HepG2 (cell line): ENCODE data around the gene EPG5. TPM values are rescaled to one million over a fixed set of nuclear protein-coding genes. Genes with fewer than 3 reads are reported as not detected.
A peak's percentile ranks its signal among the peaks of the same experiment; 100 is the strongest.

Experiments
- FOXC1 ChIP-seq: sonication (generic); formaldehyde crosslinking; IDR thresholded peaks from 2 replicates; pipeline ENCODE4 v1.8.0; 2022; ENCODE audit warnings: mild to moderate bottlenecking, missing genetic modification reagents, borderline replicate concordance
- REXO4 ChIP-seq: sonication (generic); formaldehyde crosslinking; IDR thresholded peaks from 2 replicates; pipeline ENCODE4 v1.8.0; 2022; ENCODE audit warnings: missing genetic modification reagents, mild to moderate bottlenecking, borderline replicate concordance
- SP4 ChIP-seq: sonication (generic); formaldehyde crosslinking; IDR thresholded peaks from 2 replicates; pipeline ENCODE4 v1.8.1; 2023; ENCODE audit warnings: mild to moderate bottlenecking, missing genetic modification reagents
- ZNF101 ChIP-seq: sonication (generic); formaldehyde crosslinking; IDR thresholded peaks from 2 replicates; pipeline ENCODE4 v1.4.0; 2020; ENCODE audit warnings: mild to moderate bottlenecking, low read depth, missing genetic modification reagents, borderline replicate concordance
- ZNF276 ChIP-seq: sonication (generic); formaldehyde crosslinking; IDR thresholded peaks from 2 replicates; pipeline ENCODE4 v1.4.0; 2020; ENCODE audit warnings: mild to moderate bottlenecking, low read depth, missing genetic modification reagents
- ZNF569 ChIP-seq: sonication (generic); formaldehyde crosslinking; IDR thresholded peaks from 2 replicates; pipeline ENCODE4 v1.5.0; 2020; ENCODE audit warnings: mild to moderate bottlenecking, missing genetic modification reagents, moderate library complexity, borderline replicate concordance
- ZNF605 ChIP-seq: sonication (generic); formaldehyde crosslinking; IDR thresholded peaks from 2 replicates; pipeline ENCODE4 v1.8.0; 2022; ENCODE audit warnings: mild to moderate bottlenecking, missing genetic modification reagents
- polyA plus RNA-seq, 8 experiments: library from polyadenylated mRNA; depleted of rRNA in 3 of 8; stranded (reverse) in 7 of 8; unstranded in 1 of 8; fragments of >200 nt; fragmentation: Illumina TruSeq in 4 of 8; extraction: Trizol in 4 of 8; gene quantifications; 2 replicates each; pipeline versions ENCODE4 v1.2.1 to v1.2.3, GENCODE V29; 2011 to 2016; ENCODE audit warnings: low read depth in 4 of 8, missing spikeins in 1 of 8, mixed read lengths in 1 of 8; ENCODE audit not compliant: insufficient read depth in 1 of 8
- total RNA-seq, 5 experiments: library from RNA; depleted of rRNA; stranded (reverse); fragments of >200 nt; fragmentation: Illumina TruSeq; extraction: Trizol; gene quantifications; 2 replicates each; pipeline ENCODE4 v1.2.3, GENCODE V29; 2016; ENCODE audit warnings: low read depth in 1 of 5
- TF ChIP-seq, protein P1 (sequence below): IDR thresholded peaks from 2 replicates; pipeline ENCODE4 v1.6.1; 2016; ENCODE audit warnings: missing biosample characterization, missing genetic modification reagents, low read depth
- TF ChIP-seq, protein P2 (sequence below): sonication (generic); formaldehyde crosslinking; IDR thresholded peaks from 2 replicates; pipeline ENCODE4 v1.5.0; 2020; ENCODE audit warnings: missing genetic modification reagents
- TF ChIP-seq, protein P3 (sequence below): sonication (generic); formaldehyde crosslinking; IDR thresholded peaks from 2 replicates; pipeline ENCODE4 v1.5.1; 2020; ENCODE audit warnings: missing genetic modification reagents, mild to moderate bottlenecking, borderline replicate concordance
- TF ChIP-seq, protein P4 (sequence below): sonication (generic); formaldehyde crosslinking; IDR thresholded peaks from 2 replicates; pipeline ENCODE4 v1.4.0; 2020; ENCODE audit warnings: mild to moderate bottlenecking, missing genetic modification reagents
- TF ChIP-seq, protein P5 (sequence below), 2 experiments: sonication (generic) in 1 of 2; formaldehyde crosslinking in 1 of 2; IDR thresholded peaks; 2 replicates each; pipeline versions ENCODE4 v1.4.0 to v1.6.1; 2016 to 2020; ENCODE audit warnings: borderline replicate concordance in 1 of 2, low read depth in 1 of 2, mild to moderate bottlenecking in 1 of 2, missing genetic modification reagents in 1 of 2

The EPG5 gene
- total and polyA plus RNA-seq, 2 of the 13 experiments (the other 11 are each of a cell fraction or from before 2014, with no cell fraction given), result 6.7 to 9.3 TPM

DNA sequence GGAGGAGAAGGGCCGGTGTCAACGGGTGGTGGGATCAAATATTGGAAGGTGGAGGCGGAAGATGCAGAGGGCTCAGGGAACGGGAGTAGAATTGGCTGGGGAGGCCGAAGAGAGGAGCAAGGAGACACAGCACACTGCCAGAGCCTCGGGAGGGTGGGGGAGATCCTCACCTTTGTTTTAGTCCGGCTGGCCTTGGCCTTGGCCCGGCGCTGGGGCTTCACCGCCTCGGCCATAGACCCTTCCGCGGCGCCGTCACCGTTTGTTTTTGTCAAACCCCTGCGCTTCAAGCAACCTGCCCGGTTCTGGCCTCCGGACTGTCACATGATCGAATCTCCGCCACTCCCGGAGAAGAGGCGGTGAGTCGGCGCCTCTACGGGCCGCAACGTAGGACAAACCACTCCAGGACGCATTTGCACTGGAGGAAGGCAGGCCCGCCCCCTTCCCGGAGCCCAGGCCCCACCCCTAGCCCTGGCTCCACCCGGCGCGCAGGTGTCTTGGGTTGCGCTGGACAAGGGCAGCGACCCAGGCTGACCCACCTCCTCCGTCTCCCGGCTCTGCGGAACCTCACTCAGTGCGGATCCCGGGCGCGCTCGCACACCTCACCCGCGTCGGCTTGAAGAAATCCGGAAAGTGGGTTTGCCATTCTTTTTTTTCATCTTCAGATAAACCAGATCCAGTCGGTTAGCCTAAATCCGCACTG, at the start of gene EPG5 (continued):
- TF ChIP-seq, protein P1, sequence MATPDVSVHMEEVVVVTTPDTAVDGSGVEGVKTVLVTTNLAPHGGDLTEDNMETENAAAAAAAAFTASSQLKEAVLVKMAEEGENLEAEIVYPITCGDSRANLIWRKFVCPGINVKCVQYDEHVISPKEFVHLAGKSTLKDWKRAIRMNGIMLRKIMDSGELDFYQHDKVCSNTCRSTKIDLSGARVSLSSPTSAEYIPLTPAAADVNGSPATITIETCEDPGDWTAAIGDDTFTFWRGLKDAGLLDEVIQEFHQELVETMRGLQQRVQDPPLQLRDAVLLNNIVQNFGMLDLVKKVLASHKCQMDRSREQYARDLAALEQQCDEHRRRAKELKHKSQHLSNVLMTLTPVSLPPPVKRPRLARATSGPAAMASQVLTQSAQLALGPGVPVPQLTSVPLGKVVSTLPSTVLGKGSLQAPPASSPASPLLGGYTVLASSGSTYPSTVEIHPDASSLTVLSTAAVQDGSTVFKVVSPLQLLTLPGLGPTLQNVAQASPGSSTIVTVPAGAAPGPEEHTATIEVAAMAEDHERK (CRISPR knock-in tag), result no peak
- TF ChIP-seq ZNF605 (CRISPR knock-in tag) (peak; percentile 11; the same call in 1 of the 2 replicates), SP4 (peak; percentile 96), FOXC1 (CRISPR knock-in tag) (peak; percentile 72; the same call in 1 of the 2 replicates), REXO4 (no peak), ZNF569 (CRISPR knock-in tag) (no peak), ZNF101 (no peak), ZNF276 (no peak)
- TF ChIP-seq, protein P2, sequence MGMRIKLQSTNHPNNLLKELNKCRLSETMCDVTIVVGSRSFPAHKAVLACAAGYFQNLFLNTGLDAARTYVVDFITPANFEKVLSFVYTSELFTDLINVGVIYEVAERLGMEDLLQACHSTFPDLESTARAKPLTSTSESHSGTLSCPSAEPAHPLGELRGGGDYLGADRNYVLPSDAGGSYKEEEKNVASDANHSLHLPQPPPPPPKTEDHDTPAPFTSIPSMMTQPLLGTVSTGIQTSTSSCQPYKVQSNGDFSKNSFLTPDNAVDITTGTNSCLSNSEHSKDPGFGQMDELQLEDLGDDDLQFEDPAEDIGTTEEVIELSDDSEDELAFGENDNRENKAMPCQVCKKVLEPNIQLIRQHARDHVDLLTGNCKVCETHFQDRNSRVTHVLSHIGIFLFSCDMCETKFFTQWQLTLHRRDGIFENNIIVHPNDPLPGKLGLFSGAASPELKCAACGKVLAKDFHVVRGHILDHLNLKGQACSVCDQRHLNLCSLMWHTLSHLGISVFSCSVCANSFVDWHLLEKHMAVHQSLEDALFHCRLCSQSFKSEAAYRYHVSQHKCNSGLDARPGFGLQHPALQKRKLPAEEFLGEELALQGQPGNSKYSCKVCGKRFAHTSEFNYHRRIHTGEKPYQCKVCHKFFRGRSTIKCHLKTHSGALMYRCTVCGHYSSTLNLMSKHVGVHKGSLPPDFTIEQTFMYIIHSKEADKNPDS (CRISPR knock-in tag), result no peak
- TF ChIP-seq, protein P3, sequence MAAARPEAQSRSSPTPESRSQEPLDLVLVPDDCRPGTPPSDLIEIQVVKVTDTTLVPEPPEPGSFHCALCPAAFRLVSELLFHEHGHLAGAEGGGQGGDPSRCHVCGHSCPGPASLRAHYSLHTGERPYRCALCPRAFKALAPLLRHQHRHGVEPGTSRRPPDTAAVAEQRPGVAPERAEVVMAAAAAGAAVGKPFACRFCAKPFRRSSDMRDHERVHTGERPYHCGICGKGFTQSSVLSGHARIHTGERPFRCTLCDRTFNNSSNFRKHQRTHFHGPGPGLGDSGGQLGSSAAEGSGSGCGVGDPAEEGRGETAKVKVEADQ, result peak; percentile 80; the same call in 1 of the 2 replicates
- TF ChIP-seq, protein P4, sequence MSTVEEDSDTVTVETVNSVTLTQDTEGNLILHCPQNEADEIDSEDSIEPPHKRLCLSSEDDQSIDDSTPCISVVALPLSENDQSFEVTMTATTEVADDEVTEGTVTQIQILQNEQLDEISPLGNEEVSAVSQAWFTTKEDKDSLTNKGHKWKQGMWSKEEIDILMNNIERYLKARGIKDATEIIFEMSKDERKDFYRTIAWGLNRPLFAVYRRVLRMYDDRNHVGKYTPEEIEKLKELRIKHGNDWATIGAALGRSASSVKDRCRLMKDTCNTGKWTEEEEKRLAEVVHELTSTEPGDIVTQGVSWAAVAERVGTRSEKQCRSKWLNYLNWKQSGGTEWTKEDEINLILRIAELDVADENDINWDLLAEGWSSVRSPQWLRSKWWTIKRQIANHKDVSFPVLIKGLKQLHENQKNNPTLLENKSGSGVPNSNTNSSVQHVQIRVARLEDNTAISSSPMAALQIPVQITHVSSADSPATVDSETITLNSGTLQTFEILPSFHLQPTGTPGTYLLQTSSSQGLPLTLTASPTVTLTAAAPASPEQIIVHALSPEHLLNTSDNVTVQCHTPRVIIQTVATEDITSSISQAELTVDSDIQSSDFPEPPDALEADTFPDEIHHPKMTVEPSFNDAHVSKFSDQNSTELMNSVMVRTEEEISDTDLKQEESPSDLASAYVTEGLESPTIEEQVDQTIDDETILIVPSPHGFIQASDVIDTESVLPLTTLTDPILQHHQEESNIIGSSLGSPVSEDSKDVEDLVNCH (CRISPR knock-in tag), result no peak
- TF ChIP-seq, protein P5, sequence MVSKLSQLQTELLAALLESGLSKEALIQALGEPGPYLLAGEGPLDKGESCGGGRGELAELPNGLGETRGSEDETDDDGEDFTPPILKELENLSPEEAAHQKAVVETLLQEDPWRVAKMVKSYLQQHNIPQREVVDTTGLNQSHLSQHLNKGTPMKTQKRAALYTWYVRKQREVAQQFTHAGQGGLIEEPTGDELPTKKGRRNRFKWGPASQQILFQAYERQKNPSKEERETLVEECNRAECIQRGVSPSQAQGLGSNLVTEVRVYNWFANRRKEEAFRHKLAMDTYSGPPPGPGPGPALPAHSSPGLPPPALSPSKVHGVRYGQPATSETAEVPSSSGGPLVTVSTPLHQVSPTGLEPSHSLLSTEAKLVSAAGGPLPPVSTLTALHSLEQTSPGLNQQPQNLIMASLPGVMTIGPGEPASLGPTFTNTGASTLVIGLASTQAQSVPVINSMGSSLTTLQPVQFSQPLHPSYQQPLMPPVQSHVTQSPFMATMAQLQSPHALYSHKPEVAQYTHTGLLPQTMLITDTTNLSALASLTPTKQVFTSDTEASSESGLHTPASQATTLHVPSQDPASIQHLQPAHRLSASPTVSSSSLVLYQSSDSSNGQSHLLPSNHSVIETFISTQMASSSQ (IDR thresholded peaks at IDR 0.05; ENCODE audit: low read depth), result no peak
- TF ChIP-seq, protein P5 (CRISPR knock-in tag; IDR thresholded peaks at IDR 0.05; ENCODE audit: borderline replicate concordance), result peak; percentile 74; the same call in 1 of the 2 replicates
